ENCODE results near the gene SERTAD3.
"Not testable (repeated sequence)": the region's sequence is repeated elsewhere in the genome, so short reads cannot be mapped to it uniquely, and the experiment has no call there.

The SERTAD3 gene

GRCh38 chr19:40433391-40434216, 10.5 kb downstream of the SERTAD3 start:
- H3K4me3 ChIP-seq (ENCODE audit: low read depth, low read length), result peak overlapping the region; percentile 43
- peak; percentile 49 for DNase-seq (ENCODE audit: low read depth)
- no peak for TF ChIP-seq CTCF (IDR thresholded peaks at IDR 0.05; ENCODE audit: control insufficient read depth, extremely low read depth, insufficient read depth)

DNA sequence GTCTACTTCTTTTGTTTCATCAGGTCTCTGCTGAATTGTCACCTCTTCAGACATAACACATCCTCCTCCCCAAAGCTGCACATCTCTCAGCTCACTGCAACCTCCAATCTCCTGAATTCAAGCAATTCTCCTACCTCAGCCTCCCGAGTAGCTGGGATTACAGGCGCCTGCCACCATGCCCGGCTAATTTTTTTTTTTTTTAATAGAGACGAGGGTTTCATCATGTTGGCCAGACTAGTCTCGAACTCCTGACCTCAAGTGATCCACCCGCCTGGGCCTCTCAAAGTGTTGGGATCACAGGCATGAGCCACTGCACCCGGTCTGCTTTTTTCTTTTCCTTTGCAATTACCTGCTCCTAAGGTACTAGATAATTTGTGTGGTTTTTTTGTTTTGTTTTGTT, 11.4 kb downstream of the SERTAD3 start:
- not testable (repeated sequence) for DNase-seq (ENCODE audit: low read depth); H3K4me3 ChIP-seq (ENCODE audit: low read depth, low read length)

- no peak for TF ChIP-seq CTCF (IDR thresholded peaks at IDR 0.05; ENCODE audit: control insufficient read depth, extremely low read depth, insufficient read depth)
- H3K4me3 ChIP-seq (ENCODE audit: low read depth, low read length), result no peak overlapping the region
- DNase-seq (ENCODE audit: low read depth), result no peak
Measured at GRCh38 chr19:40431698-40432097, 12.4 kb downstream of the SERTAD3 start.

GRCh38 chr19:40430242-40430641, 13.9 kb downstream of the SERTAD3 start:
- not testable (repeated sequence) for DNase-seq (ENCODE audit: low read depth); H3K4me3 ChIP-seq (ENCODE audit: low read depth, low read length)

GRCh38 chr19:40428197-40428596, 15.9 kb downstream of the SERTAD3 start:
- DNase-seq (ENCODE audit: low read depth); H3K4me3 ChIP-seq (ENCODE audit: low read depth, low read length): not testable (repeated sequence)

DNA sequence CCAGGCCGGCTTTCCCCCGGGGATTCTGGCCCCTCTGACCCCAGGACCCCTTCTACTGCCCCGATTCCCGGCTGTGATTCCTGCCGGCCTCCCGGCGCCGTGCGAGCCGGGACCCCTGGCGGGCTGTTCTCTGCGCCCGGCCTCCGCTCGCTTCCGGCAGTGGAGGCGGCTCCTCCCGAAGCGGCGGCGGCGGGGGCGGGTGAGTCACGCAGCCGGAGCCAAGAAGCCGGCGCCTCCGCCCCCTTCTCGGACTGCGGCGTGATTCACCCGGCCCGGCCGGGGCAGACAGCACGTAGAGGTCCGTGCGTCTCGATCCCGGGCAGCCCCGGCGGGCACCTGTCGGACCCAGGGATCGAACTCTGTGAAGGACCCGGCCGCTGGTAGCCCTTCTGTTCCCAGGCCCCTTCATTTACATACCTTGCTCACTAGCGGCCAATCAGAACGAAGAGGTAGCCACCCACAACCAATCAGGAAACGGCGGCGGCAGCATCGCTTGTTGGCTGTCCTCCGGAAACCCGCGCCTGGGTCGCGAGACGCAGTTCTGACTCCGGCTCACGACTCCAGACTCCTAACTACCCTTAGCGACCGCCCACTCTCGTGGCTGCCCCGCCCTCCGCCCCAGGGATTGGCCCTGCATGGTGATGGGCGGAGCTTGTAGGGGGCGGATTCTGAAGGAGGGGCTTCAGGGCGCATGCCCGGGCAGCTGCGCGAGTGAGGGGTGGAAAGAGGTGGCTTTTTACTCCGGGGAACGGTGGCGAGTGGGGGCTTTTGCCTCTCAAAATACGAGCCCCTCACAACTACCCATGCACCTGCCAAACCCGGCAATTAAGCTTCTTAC, 18.5 kb downstream of the SERTAD3 start, which contains the start of gene SERTAD1:
TSS of gene SERTAD1 (minus strand) at position 543 of the 838 bp plus-strand sequence. CDS start 2,446 bp downstream, outside the sequence.
- H3K4me3 ChIP-seq (ENCODE audit: low read depth, low read length), result peak within 1 kb of the TSS; percentile 84
- peak; percentile 54 for TF ChIP-seq CTCF (IDR thresholded peaks at IDR 0.05; ENCODE audit: control insufficient read depth, extremely low read depth, insufficient read depth)
- DNase-seq (ENCODE audit: low read depth), result peak; percentile 96

GRCh38 chr19:40424637-40425449, 19.3 kb downstream of the SERTAD3 start:
- H3K4me3 ChIP-seq (ENCODE audit: low read depth, low read length), result peak overlapping the region; percentile 84
- DNase-seq (ENCODE audit: low read depth), result no peak
- no peak for TF ChIP-seq CTCF (IDR thresholded peaks at IDR 0.05; ENCODE audit: control insufficient read depth, extremely low read depth, insufficient read depth)

DNA sequence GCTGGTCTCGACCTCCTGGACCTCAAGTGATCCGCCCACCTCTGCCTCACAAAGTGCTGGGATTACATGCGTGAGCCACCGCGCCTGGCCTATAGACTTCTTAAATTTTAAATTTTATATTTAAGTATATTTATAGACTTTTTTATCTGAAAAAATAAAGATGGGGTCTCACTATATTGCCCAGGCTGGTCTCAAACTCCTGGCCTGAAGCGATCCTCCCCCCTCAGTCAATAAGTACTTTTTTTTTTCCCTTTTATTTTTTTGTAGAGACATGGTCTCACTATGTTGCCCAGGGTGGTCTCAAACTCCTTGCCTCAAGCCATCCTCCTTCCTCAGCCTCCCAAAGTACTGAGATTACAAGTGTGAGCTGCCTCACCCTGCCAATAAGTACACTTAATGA, 20.2 kb downstream of the SERTAD3 start:
- no peak for DNase-seq (ENCODE audit: low read depth)
- no peak overlapping the region for H3K4me3 ChIP-seq (ENCODE audit: low read depth, low read length)
- no peak for TF ChIP-seq CTCF (IDR thresholded peaks at IDR 0.05; ENCODE audit: control insufficient read depth, extremely low read depth, insufficient read depth)
